ENCODE data around the gene IL22RA2. TPM values are rescaled to one million over a fixed set of nuclear protein-coding genes. Genes with fewer than 3 reads are reported as not detected.

IL22RA2 gene
- total and polyA plus RNA-seq, 2 of the 13 experiments (the other 11 are each of a cell fraction or from before 2014, with no cell fraction given), result not detected

- no peak for TF ChIP-seq ZNF362 (CRISPR knock-in tag; IDR thresholded peaks at IDR 0.05; ENCODE audit: borderline replicate concordance)
- no peak for TF ChIP-seq TBX3 (IDR thresholded peaks at IDR 0.05; ENCODE audit: borderline replicate concordance)
- TF ChIP-seq JUNB (CRISPR knock-in tag; IDR thresholded peaks at IDR 0.05; ENCODE audit: borderline replicate concordance), result no peak
- TF ChIP-seq ZNF709 (CRISPR knock-in tag; IDR thresholded peaks at IDR 0.05), result no peak
- no peak for TF ChIP-seq ZBTB8A (CRISPR knock-in tag; IDR thresholded peaks at IDR 0.05; ENCODE audit: borderline replicate concordance, low read depth)
- no peak for TF ChIP-seq ZZZ3 (CRISPR knock-in tag; IDR thresholded peaks at IDR 0.05; ENCODE audit: borderline replicate concordance)
- TF ChIP-seq KDM5B (CRISPR knock-in tag; IDR thresholded peaks at IDR 0.05; ENCODE audit: borderline replicate concordance), result no peak
- no peak for TF ChIP-seq ZNF546 (CRISPR knock-in tag; conservative IDR thresholded peaks at IDR 0.05)
- TF ChIP-seq WIZ (CRISPR knock-in tag; IDR thresholded peaks at IDR 0.05), result no peak
- TF ChIP-seq CBFB (CRISPR knock-in tag; IDR thresholded peaks at IDR 0.05), result no peak
- no peak for TF ChIP-seq ZSCAN21 (CRISPR knock-in tag; IDR thresholded peaks at IDR 0.05; ENCODE audit: borderline replicate concordance)
- no peak for TF ChIP-seq ZNF800 (CRISPR knock-in tag; IDR thresholded peaks at IDR 0.05)
- TF ChIP-seq SOX13 (IDR thresholded peaks at IDR 0.05), result no peak
- TF ChIP-seq SOX13 (CRISPR knock-in tag; conservative IDR thresholded peaks at IDR 0.05 in 1 of 2, IDR thresholded peaks at IDR 0.05 in 1 of 2), result no peak
These were observed 26.8 kb upstream of the IL22RA2 start (continued) for GRCh38 chr6:137200288-137200687.

All from HepG2 (cell line).